Measurements from ENCODE around the gene DEDD2.

The DEDD2 gene

GRCh38 chr19:42159942-42160341 is 57.5 kb downstream of the DEDD2 start:
- H3K4me3 ChIP-seq (ENCODE audit: control insufficient read depth, low read depth, low read length) = no peak overlapping the region
- no peak for TF ChIP-seq CTCF (IDR thresholded peaks at IDR 0.05; ENCODE audit: control insufficient read depth, insufficient read depth, low read depth, low read length, missing control alignments)
- DNase-seq (ENCODE audit: low read depth) = no peak

- no peak for DNase-seq (ENCODE audit: low read depth)
- H3K4me3 ChIP-seq (ENCODE audit: control insufficient read depth, low read depth, low read length) = no peak overlapping the region
These were observed 58.6 kb downstream of the DEDD2 start for GRCh38 chr19:42158926-42159325.

GRCh38 chr19:42156571-42156970 is 60.9 kb downstream of the DEDD2 start:
- no peak overlapping the region for H3K4me3 ChIP-seq (ENCODE audit: control insufficient read depth, low read depth, low read length)
- TF ChIP-seq CTCF (IDR thresholded peaks at IDR 0.05; ENCODE audit: control insufficient read depth, insufficient read depth, low read depth, low read length, missing control alignments) = no peak
- DNase-seq (ENCODE audit: low read depth) = no peak

More at GRCh38 chr19:42158926-42159325, 58.6 kb downstream of the DEDD2 start:
- TF ChIP-seq CTCF (IDR thresholded peaks at IDR 0.05; ENCODE audit: control insufficient read depth, insufficient read depth, low read depth, low read length, missing control alignments) = no peak

- TF ChIP-seq CTCF (IDR thresholded peaks at IDR 0.05; ENCODE audit: control insufficient read depth, insufficient read depth, low read depth, low read length, missing control alignments) = no peak
- no peak for DNase-seq (ENCODE audit: low read depth)
- no peak overlapping the region for H3K4me3 ChIP-seq (ENCODE audit: control insufficient read depth, low read depth, low read length)
These were observed 61.7 kb downstream of the DEDD2 start for GRCh38 chr19:42155796-42156195.

GRCh38 chr19:42154471-42155323 is 62.8 kb downstream of the DEDD2 start:
- no peak for TF ChIP-seq CTCF (IDR thresholded peaks at IDR 0.05; ENCODE audit: control insufficient read depth, insufficient read depth, low read depth, low read length, missing control alignments)
- DNase-seq (ENCODE audit: low read depth) = no peak
- no peak overlapping the region for H3K4me3 ChIP-seq (ENCODE audit: control insufficient read depth, low read depth, low read length)

GRCh38 chr19:42153672-42154433 is 63.6 kb downstream of the DEDD2 start:
- no peak for TF ChIP-seq CTCF (IDR thresholded peaks at IDR 0.05; ENCODE audit: control insufficient read depth, insufficient read depth, low read depth, low read length, missing control alignments)
- no peak for DNase-seq (ENCODE audit: low read depth)
- no peak overlapping the region for H3K4me3 ChIP-seq (ENCODE audit: control insufficient read depth, low read depth, low read length)
